OCI-LY1 (cell line): Measurements from ENCODE around the gene MACROD2.
"Not testable (repeated sequence)": the region's sequence is repeated elsewhere in the genome, so short reads cannot be mapped to it uniquely, and the experiment has no call there.

Source experiments
- H2AFZ ChIP-seq: fragments of 200-600 bp; sonication (generic), shearing (Covaris generic); 2 replicates; pipeline ENCODE4 v1.6.0; 2014; ENCODE audit warnings: antibody characterized with exemption, mild to moderate bottlenecking, low read length
- H3F3A ChIP-seq: fragments of 200-600 bp; sonication (generic), shearing (Covaris generic); 2 replicates; pipeline ENCODE4 v1.6.0; 2014; ENCODE audit warnings: mild to moderate bottlenecking, antibody characterized with exemption, low read length, moderate library complexity; ENCODE audit not compliant: insufficient read depth
- H3K27ac ChIP-seq: fragments of 200-600 bp; sonication (generic); 2 replicates; pipeline ENCODE4 v1.5.1; 2014; ENCODE audit warnings: low read length, mixed run types, mild to moderate bottlenecking, low read depth; ENCODE audit not compliant: poor library complexity, severe bottlenecking
- H3K27me3 ChIP-seq: fragments of 200-600 bp; sonication (generic); 2 replicates; pipeline ENCODE4 v1.6.0; 2014; ENCODE audit warnings: antibody characterized with exemption, mild to moderate bottlenecking, low read length, moderate library complexity; ENCODE audit not compliant: insufficient read depth
- H3K36me3 ChIP-seq: fragments of 200-600 bp; sonication (generic); 2 replicates; pipeline ENCODE4 v1.6.1; 2014; ENCODE audit warnings: mild to moderate bottlenecking, antibody characterized with exemption, low read length, moderate library complexity, mixed read lengths; ENCODE audit not compliant: insufficient read depth
- H3K4me1 ChIP-seq: fragments of 200-600 bp; sonication (generic); 2 replicates; pipeline ENCODE4 v1.5.1; 2014; ENCODE audit warnings: mild to moderate bottlenecking, low read length, moderate library complexity; ENCODE audit not compliant: insufficient read depth, severe bottlenecking
- H3K4me2 ChIP-seq: fragments of 200-600 bp; sonication (generic), shearing (Covaris generic); 2 replicates; pipeline ENCODE4 v1.6.1; 2014; ENCODE audit warnings: low read length
- H3K4me3 ChIP-seq: fragments of 200-600 bp; sonication (generic); 2 replicates; pipeline ENCODE4 v1.5.1; 2014; ENCODE audit warnings: low read length, low read depth, mild to moderate bottlenecking, mixed read lengths; ENCODE audit not compliant: poor library complexity, severe bottlenecking
- H3K79me2 ChIP-seq: fragments of 200-600 bp; shearing (Covaris generic); 2 replicates; pipeline ENCODE4 v1.6.1; 2016; ENCODE audit warnings: mixed run types, low read length, mixed read lengths; ENCODE audit not compliant: insufficient read depth
- H3K9ac ChIP-seq: fragments of 200-600 bp; sonication (generic), shearing (Covaris generic); 2 replicates; pipeline ENCODE4 v1.6.1; 2014; ENCODE audit warnings: mild to moderate bottlenecking, low read length, mixed read lengths
- H3K9me2 ChIP-seq: fragments of 200-600 bp; sonication (generic), shearing (Covaris generic); 2 replicates; pipeline ENCODE4 v1.6.1; 2014; ENCODE audit warnings: low read depth, mild to moderate bottlenecking, low read length, mixed read lengths
- H3K9me3 ChIP-seq: fragments of 200-600 bp; shearing (Covaris generic); 2 replicates; pipeline ENCODE4 v1.6.1; 2014; ENCODE audit warnings: low read length, mixed read lengths
- H4K20me1 ChIP-seq: fragments of 200-600 bp; sonication (generic), shearing (Covaris generic); 2 replicates; pipeline ENCODE4 v1.6.0; 2016; ENCODE audit warnings: mild to moderate bottlenecking, low read length; ENCODE audit not compliant: insufficient read depth
- CTCF ChIP-seq: fragments of 200-600 bp; sonication (generic), shearing (Covaris generic); IDR thresholded peaks from 2 replicates; pipeline ENCODE4 v1.5.1; 2017; ENCODE audit warnings: mild to moderate bottlenecking, antibody characterized with exemption, low read length, moderate library complexity, mixed read lengths
- EZH2 ChIP-seq: fragments of 200-600 bp; sonication (generic), shearing (Covaris generic); IDR thresholded peaks from 2 replicates; pipeline ENCODE4 v1.8.0; 2017; ENCODE audit warnings: borderline replicate concordance, mixed run types, mild to moderate bottlenecking, antibody characterized with exemption, low read length, moderate library complexity, mixed read lengths

MACROD2 gene

GRCh38 chr20:13991311-13991710, 4.0 kb upstream of the MACROD2 start:
- Histone ChIP-seq H3F3A (no peaks in the 10 kb centered on the region), H3K9me3 (peaks cover 8% of the 10 kb centered on the region; the same call in 1 of the 2 replicates), H3K4me1 (no peaks in the 10 kb centered on the region), H3K4me2 (no peak overlapping the region), H3K27me3 (no peaks in the 10 kb centered on the region), H2AFZ (no peak overlapping the region), H3K9ac (no peak overlapping the region), H4K20me1 (no peaks in the 10 kb centered on the region), H3K79me2 (no peaks in the 10 kb centered on the region), H3K27ac (no peak overlapping the region), H3K9me2 (no peaks in the 10 kb centered on the region), H3K4me3 (no peak overlapping the region), H3K36me3 (no peaks in the 10 kb centered on the region)
- no peak for TF ChIP-seq EZH2
- TF ChIP-seq CTCF: no peak

GRCh38 chr20:13991955-13992354, 3.4 kb upstream of the MACROD2 start:
- H3K9me3 ChIP-seq, H3K4me1 ChIP-seq, H3K9ac ChIP-seq, H3K79me2 ChIP-seq, H3K27me3 ChIP-seq, H3K27ac ChIP-seq, H2AFZ ChIP-seq, H3K9me2 ChIP-seq, H3K4me3 ChIP-seq, H3F3A ChIP-seq, H3K36me3 ChIP-seq, H4K20me1 ChIP-seq, H3K4me2 ChIP-seq: not testable (repeated sequence)

GRCh38 chr20:13995841-13996240, 525 bp downstream of the MACROD2 start:
- Histone ChIP-seq H3K4me1 (no peaks in the 10 kb centered on the region), H3K79me2 (no peaks in the 10 kb centered on the region), H3K36me3 (no peaks in the 10 kb centered on the region), H3F3A (no peaks in the 10 kb centered on the region), H3K27me3 (no peaks in the 10 kb centered on the region), H2AFZ (no peak overlapping the region), H3K4me3 (no peak overlapping the region), H3K9me2 (no peaks in the 10 kb centered on the region), H3K9me3 (peaks cover 8% of the 10 kb centered on the region; the same call in 1 of the 2 replicates), H3K9ac (no peak overlapping the region), H3K4me2 (no peak overlapping the region), H3K27ac (no peak overlapping the region), H4K20me1 (no peaks in the 10 kb centered on the region)
- TF ChIP-seq EZH2: no peak
- no peak for TF ChIP-seq CTCF

GRCh38 chr20:13996265-13996664, 949 bp downstream of the MACROD2 start:
- H3K9me3 ChIP-seq: peaks cover 8% of the 10 kb centered on the region; the same call in 1 of the 2 replicates
- H3K36me3 ChIP-seq: no peaks in the 10 kb centered on the region
- no peaks in the 10 kb centered on the region for H3F3A ChIP-seq
- H3K9me2 ChIP-seq: no peaks in the 10 kb centered on the region
- no peak overlapping the region for H3K4me3 ChIP-seq
- no peaks in the 10 kb centered on the region for H3K27me3 ChIP-seq
- H2AFZ ChIP-seq: no peak overlapping the region
- no peak overlapping the region for H3K27ac ChIP-seq
- H3K4me1 ChIP-seq: no peaks in the 10 kb centered on the region
- no peak overlapping the region for H3K4me2 ChIP-seq
- no peaks in the 10 kb centered on the region for H4K20me1 ChIP-seq
- H3K79me2 ChIP-seq: no peaks in the 10 kb centered on the region
- no peak overlapping the region for H3K9ac ChIP-seq
- TF ChIP-seq EZH2 (no peak), CTCF (no peak)
